ENCODE data around the gene PPFIA2.
"Not testable (repeated sequence)": the region's sequence is repeated elsewhere in the genome, so short reads cannot be mapped to it uniquely, and the experiment has no call there.

The PPFIA2 gene

DNA sequence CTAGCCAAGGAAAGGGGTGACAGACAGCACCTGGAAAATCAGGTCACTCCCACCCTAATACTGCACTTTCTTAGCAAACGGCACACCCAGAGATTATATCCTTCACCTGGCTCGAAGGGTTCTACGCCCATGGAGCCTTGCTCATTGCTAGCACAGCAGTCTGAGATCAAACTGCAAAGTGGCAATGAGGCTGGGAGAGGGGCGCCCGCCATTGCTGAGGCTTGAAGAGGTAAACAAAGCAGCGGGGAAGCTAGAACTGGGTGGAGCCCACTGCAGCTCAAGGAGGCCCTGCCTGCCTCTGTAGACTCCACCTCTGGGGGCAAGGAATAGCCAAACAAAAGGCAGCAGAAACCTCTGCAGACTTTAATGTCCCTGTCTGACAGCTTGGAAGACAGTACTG is 99.8 kb downstream of the PPFIA2 start:
- not testable (repeated sequence) for DNase-seq

DNA sequence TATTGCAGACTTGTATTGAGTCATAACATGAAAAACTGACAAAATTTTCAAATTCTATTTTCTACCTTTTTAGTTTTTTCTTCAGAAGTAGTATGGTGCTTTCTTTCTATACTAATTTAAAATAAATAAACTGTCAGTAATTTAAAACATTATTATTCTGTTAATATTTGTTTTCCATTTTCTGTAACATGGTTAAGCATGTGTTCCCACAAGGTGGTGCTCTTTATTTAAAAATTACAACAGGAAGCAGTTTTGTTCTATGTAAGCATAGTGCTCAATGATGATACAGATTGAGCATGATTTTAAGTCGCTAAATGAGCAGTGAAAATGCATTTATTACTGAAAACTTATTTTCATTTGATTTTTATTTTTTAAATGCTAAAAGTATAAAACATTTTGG is 114.6 kb downstream of the PPFIA2 start:
- peak in 1 of 2 experiments; percentile 41 for DNase-seq

- no peak for DNase-seq
Measured at GRCh38 chr12:81639196-81639595, 120.0 kb downstream of the PPFIA2 start.

DNA sequence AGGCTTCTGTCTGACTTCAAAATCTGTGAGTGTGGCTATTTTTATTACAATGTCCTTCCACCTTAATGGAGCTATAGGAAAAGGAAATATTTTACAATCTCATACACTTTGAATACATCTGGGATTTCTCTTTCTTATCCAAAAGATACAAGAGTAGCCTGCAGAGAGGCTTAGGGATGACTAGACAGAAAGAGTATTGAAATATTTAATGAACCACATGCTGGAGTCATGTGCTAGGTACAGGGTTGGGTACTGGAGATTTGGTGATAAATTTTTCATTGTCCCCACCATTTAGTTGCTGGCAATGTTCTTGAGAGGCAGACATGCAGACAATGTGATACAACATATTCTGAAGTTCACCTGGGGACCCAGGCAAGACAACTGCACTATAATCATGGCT is 126.0 kb downstream of the PPFIA2 start:
- no peak for DNase-seq

DNA sequence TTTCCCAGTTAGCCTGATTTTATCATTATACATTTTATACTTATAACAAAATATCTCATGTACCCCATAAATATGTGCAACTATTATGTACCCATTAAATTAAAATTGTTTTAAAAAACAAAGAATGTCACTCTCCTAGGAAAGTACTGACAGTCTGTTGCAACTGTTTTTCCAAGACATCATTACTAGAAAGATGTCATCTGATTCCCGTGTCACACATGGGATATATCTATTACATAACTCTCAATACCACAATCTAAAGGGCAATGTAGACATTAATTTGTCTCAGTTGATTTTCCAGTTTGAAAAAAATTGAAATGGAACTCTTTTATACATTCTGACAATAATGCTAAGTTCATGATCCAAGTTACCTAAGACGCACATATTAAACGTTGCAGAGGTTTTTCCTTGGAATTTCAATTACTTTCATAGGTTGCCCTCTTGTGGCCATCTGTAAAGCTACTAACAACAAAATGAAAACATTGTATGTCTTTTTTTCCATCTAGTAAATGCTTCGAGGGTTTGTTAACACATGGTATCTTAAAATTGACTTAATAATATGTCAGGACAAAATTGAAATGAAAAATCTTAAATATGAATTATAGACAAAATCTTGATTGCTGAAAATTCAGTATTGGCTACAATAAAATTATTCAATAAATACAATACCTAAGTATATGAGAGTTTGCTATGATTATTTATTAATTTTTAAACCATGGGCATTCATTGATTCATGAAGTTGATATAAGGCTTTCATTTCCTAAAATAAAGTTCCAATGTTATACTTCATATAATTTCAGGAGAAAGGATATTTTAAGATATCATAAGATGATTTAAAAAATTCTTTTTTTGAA is 131.6 kb downstream of the PPFIA2 start:
- no peak for DNase-seq

DNA sequence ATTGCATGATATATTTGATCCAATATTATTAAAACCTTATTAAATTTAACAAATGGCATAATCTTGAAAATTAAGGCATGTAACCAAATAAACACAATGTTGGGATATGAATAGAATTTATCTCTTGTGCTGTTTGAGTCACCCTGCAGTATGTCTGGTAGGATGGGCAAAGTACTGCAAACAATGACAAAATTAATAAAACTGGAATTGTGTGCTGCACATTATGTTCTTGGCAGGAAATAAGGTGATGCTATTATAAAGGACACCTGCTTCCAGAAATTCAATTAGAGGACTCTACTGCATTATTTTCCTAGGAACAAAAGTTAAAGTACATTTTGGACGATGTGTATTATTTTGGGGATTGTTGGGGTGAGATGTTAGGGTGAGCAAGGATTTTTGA is 132.7 kb downstream of the PPFIA2 start:
- DNase-seq, result no peak

DNA sequence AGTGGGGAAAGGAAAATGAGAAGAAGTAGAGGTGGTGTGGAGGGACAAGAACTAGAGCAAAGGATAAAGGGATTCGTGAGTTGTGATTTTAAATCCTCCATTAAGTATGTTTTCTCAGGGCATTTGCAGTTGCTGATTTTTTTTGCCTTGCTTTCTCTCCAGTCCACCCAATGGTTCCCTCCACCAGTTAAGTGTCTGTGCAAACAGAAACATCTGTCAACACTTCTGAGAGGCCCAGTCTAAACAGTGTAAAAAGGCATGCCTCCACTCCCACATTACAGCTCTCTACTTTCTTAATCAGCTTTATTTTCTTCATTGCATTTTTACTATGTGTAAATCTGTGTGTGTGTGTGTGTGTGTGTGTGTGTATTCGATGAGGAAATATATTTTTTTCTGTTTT is 141.2 kb downstream of the PPFIA2 start:
- no peak for DNase-seq

GRCh38 chr12:81615026-81615588 is 144.0 kb downstream of the PPFIA2 start:
- no peak for DNase-seq

DNA sequence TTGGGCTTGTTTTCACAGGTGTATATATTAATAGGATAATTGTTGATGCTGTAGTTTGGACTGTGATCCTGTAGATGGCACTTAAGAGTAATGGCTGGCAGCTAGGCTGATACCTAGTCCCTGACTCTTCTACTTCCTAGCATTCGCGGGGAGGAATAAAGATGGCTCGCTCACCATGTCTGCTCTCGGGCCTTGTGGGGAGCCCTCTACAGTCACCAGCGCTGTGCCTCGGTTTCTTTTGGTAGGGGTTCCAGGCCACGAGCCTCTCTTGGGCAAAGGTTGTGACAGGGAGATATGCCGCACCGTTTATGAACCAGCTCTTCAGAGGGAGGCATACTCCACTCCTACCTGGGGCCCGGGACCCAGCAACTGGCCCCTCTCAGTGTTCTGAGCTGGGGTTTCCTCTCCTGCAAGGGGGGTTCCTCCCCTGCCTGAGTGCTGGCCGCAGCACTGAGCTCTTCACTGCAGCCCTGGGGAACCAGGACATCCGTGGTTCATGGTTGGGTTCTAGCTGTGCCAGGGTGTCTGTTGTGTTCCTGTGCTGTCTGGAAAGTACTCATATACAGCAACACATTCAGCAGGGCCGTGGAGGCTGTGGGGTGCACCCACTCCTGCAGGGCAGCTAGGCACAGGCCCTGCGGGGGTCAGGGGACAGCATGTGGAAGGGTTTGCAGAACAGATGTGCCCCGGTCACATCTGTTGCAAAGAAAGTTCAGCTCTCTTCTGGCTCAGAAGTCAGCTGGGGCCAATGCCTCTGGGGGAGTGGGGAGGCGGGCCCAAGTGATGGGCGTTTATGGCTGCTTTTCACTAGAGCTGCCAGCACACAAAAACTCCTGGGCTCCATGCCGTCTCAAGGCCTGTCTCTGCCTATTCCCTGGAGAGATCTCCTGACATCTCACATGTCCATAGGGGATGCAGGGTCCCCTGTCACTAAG is 147.9 kb downstream of the PPFIA2 start:
- DNase-seq, result no peak

GRCh38 chr12:81597928-81598604 is 161.1 kb downstream of the PPFIA2 start:
- peak in 1 of 2 experiments; percentile 44 for DNase-seq

- no peak for DNase-seq
Measured at GRCh38 chr12:81596558-81596957, 162.6 kb downstream of the PPFIA2 start.

DNA sequence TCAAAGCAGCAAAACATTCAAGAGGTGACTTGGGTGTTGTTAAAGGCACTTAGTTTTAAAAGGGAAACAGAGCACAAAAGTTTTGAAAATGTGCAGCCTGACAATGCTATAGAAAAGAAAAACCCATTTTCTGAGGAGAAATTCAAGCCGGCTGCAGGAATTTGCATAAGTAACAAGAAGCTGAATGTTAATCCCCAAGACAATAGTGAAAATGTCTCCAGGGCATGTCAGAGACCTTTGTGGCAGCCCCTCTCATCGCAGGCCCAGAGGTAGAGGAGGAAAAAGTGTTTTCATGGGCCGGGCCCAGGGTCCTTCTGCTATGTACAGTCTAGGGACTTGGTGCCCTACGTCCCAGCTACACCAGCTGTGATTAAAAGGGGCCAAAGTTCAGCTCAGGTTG is 167.9 kb downstream of the PPFIA2 start:
- DNase-seq, result no peak

DNA sequence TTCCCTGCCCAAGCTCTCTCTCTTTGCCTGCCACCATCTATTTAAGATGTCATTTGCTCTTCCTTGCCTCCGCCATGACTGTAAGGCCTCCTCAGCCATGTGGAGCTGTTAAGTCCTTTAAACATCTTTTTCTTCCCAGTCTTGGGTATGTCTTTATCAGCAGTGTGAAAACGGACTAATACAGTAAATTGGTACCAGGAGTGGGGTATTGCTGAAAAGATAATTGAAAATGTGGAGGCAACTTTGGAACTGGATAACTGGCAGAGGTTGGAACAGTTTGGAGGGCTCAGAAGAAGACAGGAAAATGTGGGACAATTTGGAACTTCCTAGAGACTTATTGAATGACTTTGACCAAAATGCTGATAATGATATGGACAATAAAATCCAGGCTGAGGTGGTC is 168.4 kb downstream of the PPFIA2 start:
- DNase-seq, result not testable (repeated sequence)

GRCh38 chr12:81588235-81589008 is 170.7 kb downstream of the PPFIA2 start:
- no peak for DNase-seq

DNA sequence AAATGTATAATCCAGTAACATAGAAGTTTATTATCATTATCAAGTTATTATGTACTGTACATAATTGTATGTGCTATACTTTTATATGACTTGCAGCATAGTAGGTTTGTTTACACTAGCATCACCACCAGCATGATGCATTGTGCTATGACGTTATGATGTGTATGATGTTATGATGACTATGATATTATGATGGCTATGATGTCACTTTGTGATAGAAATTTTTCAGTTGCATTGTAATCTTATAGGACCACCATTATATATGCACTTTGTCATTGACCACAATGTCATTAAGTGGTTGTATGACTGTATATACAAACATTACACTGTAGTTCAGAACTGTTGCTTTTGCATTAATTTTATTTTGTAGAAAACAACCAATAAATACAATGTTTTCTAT is 173.4 kb downstream of the PPFIA2 start:
- no peak for DNase-seq

GRCh38 chr12:81573228-81573627 is 185.9 kb downstream of the PPFIA2 start:
- DNase-seq, result no peak

DNA sequence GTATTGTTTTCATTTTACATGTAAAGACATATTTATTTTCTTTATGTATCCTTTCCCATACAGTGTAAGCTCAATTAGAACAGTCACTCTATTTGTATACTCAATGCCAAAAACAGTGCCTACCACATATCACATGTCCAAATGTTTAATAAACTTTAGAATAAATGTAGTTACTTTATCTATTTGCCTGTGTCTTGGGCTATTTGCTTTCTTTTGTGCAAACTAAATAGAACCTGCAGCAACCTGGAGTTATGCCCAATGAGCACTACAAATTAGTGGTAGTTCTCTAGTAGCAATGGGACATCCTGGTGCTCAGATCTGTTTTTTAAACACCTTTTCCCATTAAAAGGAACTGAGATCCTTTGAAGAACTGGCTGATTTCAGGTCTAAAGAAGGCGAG is 186.7 kb downstream of the PPFIA2 start:
- no peak for DNase-seq

DNA sequence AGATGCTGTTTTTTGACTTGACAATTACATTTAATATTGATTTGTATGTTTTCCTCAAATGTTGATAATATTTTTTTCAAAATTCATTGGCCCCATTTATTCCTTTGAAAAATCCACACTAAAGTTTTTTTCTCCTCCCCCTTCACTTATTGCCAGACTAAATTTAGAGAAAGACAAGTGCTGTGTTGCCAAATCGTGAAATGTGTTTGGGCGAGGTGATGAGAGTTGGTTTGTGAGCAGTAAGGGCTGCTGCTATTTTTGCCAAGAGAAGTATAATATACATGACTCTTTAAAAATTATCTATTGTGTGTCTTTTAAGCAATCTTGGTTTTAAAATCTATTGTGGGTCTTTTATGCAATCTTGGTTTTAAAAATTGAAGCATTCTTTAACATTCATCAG is 188.9 kb downstream of the PPFIA2 start:
- DNase-seq, result no peak

- DNase-seq, result no peak
Measured at GRCh38 chr12:81564237-81564636, 194.9 kb downstream of the PPFIA2 start.

- no peak for DNase-seq
Measured at GRCh38 chr12:81558031-81558430, 201.1 kb downstream of the PPFIA2 start.

DNA sequence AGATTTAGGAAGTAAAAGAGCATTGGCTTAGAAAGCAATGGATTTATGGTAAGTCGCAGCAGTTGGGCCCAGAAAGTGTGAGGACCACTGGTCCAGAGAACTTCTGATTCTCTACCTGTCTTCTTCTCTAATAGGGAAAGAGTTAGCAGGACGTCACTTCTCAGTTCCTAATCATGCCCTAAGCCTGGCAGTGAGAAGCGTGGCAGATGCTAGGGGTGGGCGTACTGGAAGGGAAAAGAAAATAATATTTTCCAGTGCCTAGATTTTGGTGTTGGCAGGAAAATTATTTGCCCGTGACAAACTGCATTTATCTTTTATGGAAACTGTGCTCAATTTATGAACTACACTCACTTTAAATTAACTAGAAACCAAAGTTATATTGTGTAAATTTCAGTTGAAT is 212.3 kb downstream of the PPFIA2 start:
- no peak for DNase-seq

DNA sequence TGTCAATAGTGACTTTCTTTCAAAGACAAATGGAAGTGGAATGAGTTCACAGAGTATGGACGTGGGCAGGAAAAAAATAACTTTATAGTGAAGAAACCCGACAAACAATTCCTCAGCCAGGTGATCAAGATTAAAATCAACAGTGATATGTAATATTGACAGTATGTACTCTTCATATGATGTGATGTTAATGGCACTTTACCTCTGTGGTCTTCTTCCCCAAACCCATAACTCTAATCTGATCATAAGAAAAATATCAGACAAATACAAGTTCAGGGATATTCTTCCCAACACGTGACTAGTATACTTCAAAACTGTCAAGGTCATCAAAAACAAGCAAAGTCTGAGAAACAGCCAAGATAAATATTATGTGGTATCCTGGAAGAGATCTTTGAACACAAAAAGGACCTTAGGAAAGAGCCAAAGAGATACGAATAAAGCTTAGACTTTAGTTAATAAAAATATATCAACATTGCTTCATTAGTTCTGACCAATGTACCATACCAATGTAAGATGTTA is 215.5 kb downstream of the PPFIA2 start:
- DNase-seq, result no peak

Data from cerebellar nuclear complex (tissue), 1 donor.